ENCODE data around the gene AXL. TPM values are rescaled to one million over a fixed set of nuclear protein-coding genes. Genes with fewer than 3 reads are reported as not detected.
"Not testable (repeated sequence)": the region's sequence is repeated elsewhere in the genome, so short reads cannot be mapped to it uniquely, and the experiment has no call there.

The AXL gene
- total RNA-seq, 1 donor from 2014 or later: 5.5 TPM

GRCh38 chr19:41278478-41278877, 59.5 kb downstream of the AXL start:
- peak overlapping the region; percentile 31 for H3K4me3 Mint-ChIP-seq (ENCODE audit: unreplicated experiment)
- TF ChIP-seq CTCF (IDR thresholded peaks at IDR 0.05; ENCODE audit: unreplicated experiment): no peak
- DNase-seq (ENCODE audit: low spot score): no peak
- no peaks in the 10 kb centered on the region for H3K9me3 Mint-ChIP-seq (ENCODE audit: unreplicated experiment)
- peaks cover 10% of the 10 kb centered on the region for H3K4me1 Mint-ChIP-seq (ENCODE audit: unreplicated experiment)
- H3K27me3 Mint-ChIP-seq (ENCODE audit: unreplicated experiment): peaks cover 5% of the 10 kb centered on the region
- H3K36me3 Mint-ChIP-seq (ENCODE audit: low read depth, unreplicated experiment): peaks cover 52% of the 10 kb centered on the region
- no peak overlapping the region for H3K27ac Mint-ChIP-seq (ENCODE audit: unreplicated experiment)

GRCh38 chr19:41288673-41289530, 69.9 kb downstream of the AXL start:
- TF ChIP-seq CTCF (IDR thresholded peaks at IDR 0.05; ENCODE audit: unreplicated experiment): no peak
- no peaks in the 10 kb centered on the region for H3K4me1 Mint-ChIP-seq (ENCODE audit: unreplicated experiment)
- no peaks in the 10 kb centered on the region for H3K27me3 Mint-ChIP-seq (ENCODE audit: unreplicated experiment)
- H3K4me3 Mint-ChIP-seq (ENCODE audit: unreplicated experiment): peak overlapping the region; percentile 67
- H3K9me3 Mint-ChIP-seq (ENCODE audit: unreplicated experiment): no peaks in the 10 kb centered on the region
- H3K27ac Mint-ChIP-seq (ENCODE audit: unreplicated experiment): no peak overlapping the region
- H3K36me3 Mint-ChIP-seq (ENCODE audit: low read depth, unreplicated experiment): peaks cover 42% of the 10 kb centered on the region
- DNase-seq (ENCODE audit: low spot score): no peak

- H3K36me3 Mint-ChIP-seq (ENCODE audit: low read depth, unreplicated experiment): peaks cover 47% of the 10 kb centered on the region
- not testable (repeated sequence) for H3K9me3 Mint-ChIP-seq (ENCODE audit: unreplicated experiment); H3K27ac Mint-ChIP-seq (ENCODE audit: unreplicated experiment); H3K4me3 Mint-ChIP-seq (ENCODE audit: unreplicated experiment); DNase-seq (ENCODE audit: low spot score); H3K27me3 Mint-ChIP-seq (ENCODE audit: unreplicated experiment); H3K4me1 Mint-ChIP-seq (ENCODE audit: unreplicated experiment)
Observed at GRCh38 chr19:41289814-41290213, 70.8 kb downstream of the AXL start.

- Mint-ChIP-seq H3K27ac (ENCODE audit: unreplicated experiment) (no peak overlapping the region), H3K4me3 (ENCODE audit: unreplicated experiment) (peak overlapping the region; percentile 77), H3K36me3 (ENCODE audit: low read depth, unreplicated experiment) (peaks cover 75% of the 10 kb centered on the region), H3K4me1 (ENCODE audit: unreplicated experiment) (peaks cover 13% of the 10 kb centered on the region), H3K9me3 (ENCODE audit: unreplicated experiment) (no peaks in the 10 kb centered on the region), H3K27me3 (ENCODE audit: unreplicated experiment) (no peaks in the 10 kb centered on the region)
- no peak for TF ChIP-seq CTCF (IDR thresholded peaks at IDR 0.05; ENCODE audit: unreplicated experiment)
- DNase-seq (ENCODE audit: low spot score): no peak
Observed at GRCh38 chr19:41294393-41294792, 75.4 kb downstream of the AXL start.

- no peak for TF ChIP-seq CTCF (IDR thresholded peaks at IDR 0.05; ENCODE audit: unreplicated experiment)
- H3K27me3 Mint-ChIP-seq (ENCODE audit: unreplicated experiment): no peaks in the 10 kb centered on the region
- peaks cover 23% of the 10 kb centered on the region for H3K4me1 Mint-ChIP-seq (ENCODE audit: unreplicated experiment)
- DNase-seq (ENCODE audit: low spot score): no peak
- H3K9me3 Mint-ChIP-seq (ENCODE audit: unreplicated experiment): no peaks in the 10 kb centered on the region
- H3K4me3 Mint-ChIP-seq (ENCODE audit: unreplicated experiment): peak overlapping the region; percentile 71
- H3K27ac Mint-ChIP-seq (ENCODE audit: unreplicated experiment): peak overlapping the region; percentile 30
- peaks cover 82% of the 10 kb centered on the region for H3K36me3 Mint-ChIP-seq (ENCODE audit: low read depth, unreplicated experiment)
Observed at GRCh38 chr19:41295499-41295898, 76.5 kb downstream of the AXL start.
